SK-N-SH (cell line): ENCODE measurements around the gene TMEM151A. TPM values are rescaled to one million over a fixed set of nuclear protein-coding genes. Genes with fewer than 3 reads are reported as not detected.

ENCODE experiments used
- CTCF ChIA-PET: fragments of 300-600, 350-600 bp; formaldehyde crosslinking; extraction: SDS; loops from one replicate; lab custom pipeline; 2021; lab: Yijun Ruan, JAX
- POLR2A ChIA-PET: fragments of 350-600 bp; sonication (Branson Sonifier 250); formaldehyde crosslinking; extraction: SDS; loops from one replicate; lab custom pipeline; 2020; ENCODE audit warnings: antibody characterized with exemption, inconsistent platforms; lab: Yijun Ruan, JAX
- DNase-seq: peaks from one replicate; pipeline ENCODE4 v3.0.0; 2012
- H2AFZ ChIP-seq: fragments of 200-600 bp; sonication (generic); 2 replicates; pipeline ENCODE4 v1.8.1; 2016; ENCODE audit warnings: antibody characterized with exemption, mild to moderate bottlenecking, low read depth
- H3F3A ChIP-seq: fragments of 200-600 bp; sonication (generic); replicated peaks from 2 replicates; pipeline ENCODE3; 2016; ENCODE audit warnings: antibody characterized with exemption, mild to moderate bottlenecking; ENCODE audit not compliant: insufficient read depth
- H3K27ac ChIP-seq, 2 experiments: fragments of 200-500 bp in 1 of 2; fragments of 200-600 bp in 1 of 2; sonication (Bioruptor generic) in 1 of 2; sonication (generic), shearing (Covaris generic) in 1 of 2; 2 replicates each; pipeline versions ENCODE4 v1.5.1 to v1.6.1; 2014 to 2016; ENCODE audit warnings: low read depth in 2 of 2, inconsistent platforms in 1 of 2, low read length in 1 of 2, mild to moderate bottlenecking in 1 of 2, mixed read lengths in 1 of 2
- H3K27me3 ChIP-seq: fragments of 200-600 bp; sonication (generic), shearing (Covaris generic); 2 replicates; pipeline ENCODE4 v1.6.1; 2016; ENCODE audit warnings: mixed run types; ENCODE audit not compliant: insufficient read depth
- H3K36me3 ChIP-seq, 2 experiments: fragments of 200-500 bp in 1 of 2; fragments of 200-600 bp in 1 of 2; sonication (Bioruptor generic) in 1 of 2; sonication (generic) in 1 of 2; replicated peaks in 1 of 2; 2 replicates each; pipeline versions ENCODE3 to v1.5.1; 2014 to 2016; ENCODE audit warnings: low read length in 1 of 2, mild to moderate bottlenecking in 1 of 2; ENCODE audit not compliant: insufficient read depth in 2 of 2, control insufficient read depth in 1 of 2
- H3K4me1 ChIP-seq, 2 experiments: fragments of 200-500 bp in 1 of 2; fragments of 200-600 bp in 1 of 2; sonication (Bioruptor generic) in 1 of 2; sonication (generic), shearing (Covaris generic) in 1 of 2; 2 replicates each; pipeline versions ENCODE4 v1.5.1 to v1.6.1; 2014 to 2016; ENCODE audit warnings: low read depth in 1 of 2, low read length in 1 of 2, mixed run types in 1 of 2; ENCODE audit not compliant: insufficient read depth in 2 of 2, control insufficient read depth in 1 of 2
- H3K4me2 ChIP-seq: fragments of 200-600 bp; sonication (generic), shearing (Covaris generic); 2 replicates; pipeline ENCODE4 v1.6.1; 2017; ENCODE audit warnings: mixed run types
- H3K4me3 ChIP-seq, 2 experiments: fragments of 200-500 bp in 1 of 2; fragments of 200-600 bp in 1 of 2; sonication (Bioruptor generic) in 1 of 2; sonication (generic), shearing (Covaris generic) in 1 of 2; 2 replicates each; pipeline versions ENCODE4 v1.5.1 to v1.8.1; 2014 to 2016; ENCODE audit warnings: low read depth in 2 of 2, inconsistent platforms in 1 of 2, low read length in 1 of 2, mild to moderate bottlenecking in 1 of 2, mixed read lengths in 1 of 2, moderate library complexity in 1 of 2
- H3K79me2 ChIP-seq: fragments of 200-600 bp; sonication (generic); 2 replicates; pipeline ENCODE4 v1.8.1; 2017; ENCODE audit warnings: mild to moderate bottlenecking; ENCODE audit not compliant: insufficient read depth
- H3K9ac ChIP-seq: fragments of 200-600 bp; sonication (generic); 2 replicates; pipeline ENCODE4 v1.6.1; 2017; ENCODE audit warnings: mixed run types
- H3K9me2 ChIP-seq: fragments of 200-600 bp; sonication (generic); 2 replicates; pipeline ENCODE4 v1.6.1; 2017; ENCODE audit warnings: mixed run types
- H3K9me3 ChIP-seq: fragments of 200-600 bp; sonication (generic); 2 replicates; pipeline ENCODE4 v1.6.1; 2017; ENCODE audit warnings: mixed run types, mild to moderate bottlenecking, moderate library complexity
- H4K20me1 ChIP-seq: fragments of 200-600 bp; sonication (generic); 2 replicates; pipeline ENCODE4 v1.6.1; 2017; ENCODE audit warnings: mild to moderate bottlenecking, mixed run types; ENCODE audit not compliant: insufficient read depth
- ELF1 ChIP-seq: IDR thresholded peaks from 2 replicates; pipeline ENCODE4 v1.4.0; 2012
- EP300 ChIP-seq, 2 experiments: IDR thresholded peaks; 2 replicates each; pipeline versions ENCODE4 v1.4.0 to v1.6.1; 2012; ENCODE audit warnings: borderline replicate concordance in 1 of 2, low read depth in 1 of 2, low read length in 1 of 2
- FOXJ3 ChIP-seq: sonication (generic); formaldehyde crosslinking; IDR thresholded peaks from 2 replicates; pipeline ENCODE4 v1.5.1; 2020; ENCODE audit warnings: mild to moderate bottlenecking, missing genetic modification reagents
- GABPA ChIP-seq: IDR thresholded peaks from 2 replicates; pipeline ENCODE4 v1.4.0; 2012; ENCODE audit warnings: low read depth, mild to moderate bottlenecking
- IRF3 ChIP-seq: fragments of 150-350 bp; IDR thresholded peaks from 2 replicates; pipeline ENCODE4 v1.6.1; 2016; ENCODE audit warnings: mild to moderate bottlenecking, low read depth, low read length
- MEF2A ChIP-seq: IDR thresholded peaks from 2 replicates; pipeline ENCODE4 v1.4.0; 2012; ENCODE audit warnings: low read depth, borderline replicate concordance
- MXI1 ChIP-seq: IDR thresholded peaks from 2 replicates; pipeline ENCODE4 v1.6.1; 2012; ENCODE audit warnings: mild to moderate bottlenecking, low read depth, low read length, improper control_type of control experiment
- NFIC ChIP-seq: IDR thresholded peaks from 2 replicates; pipeline ENCODE4 v1.4.0; 2012; ENCODE audit warnings: borderline replicate concordance
- NRF1 ChIP-seq: IDR thresholded peaks from 2 replicates; pipeline ENCODE4 v1.6.1; 2012; ENCODE audit warnings: low read depth, mild to moderate bottlenecking, low read length
- PBX3 ChIP-seq: IDR thresholded peaks from 2 replicates; pipeline ENCODE4; 2012
- POLR2AphosphoS5 ChIP-seq: IDR thresholded peaks from 2 replicates; pipeline ENCODE4 v1.6.1; 2012; ENCODE audit warnings: low read depth, low read length
- RAD21 ChIP-seq: IDR thresholded peaks from 2 replicates; pipeline ENCODE4 v1.6.1; 2012; ENCODE audit warnings: mild to moderate bottlenecking, low read length
- RCOR1 ChIP-seq: fragments of 150-350 bp; IDR thresholded peaks from 2 replicates; pipeline ENCODE4 v1.6.1; 2017; ENCODE audit warnings: antibody characterized with exemption, low read length
- RFX5 ChIP-seq: IDR thresholded peaks from 2 replicates; pipeline ENCODE4 v1.6.1; 2012; ENCODE audit warnings: mild to moderate bottlenecking, improper control_type of control experiment, low read length
- SIN3A ChIP-seq: IDR thresholded peaks from 2 replicates; pipeline ENCODE4 v1.6.1; 2012; ENCODE audit warnings: low read depth, mild to moderate bottlenecking, low read length, moderate library complexity, borderline replicate concordance
- SMC3 ChIP-seq: IDR thresholded peaks from 2 replicates; pipeline ENCODE4 v1.6.1; 2012; ENCODE audit warnings: low read depth, low read length, improper control_type of control experiment
- TCF12 ChIP-seq: IDR thresholded peaks from 2 replicates; pipeline ENCODE4 v1.4.0; 2012
- YY1 ChIP-seq: IDR thresholded peaks from 2 replicates; pipeline ENCODE4 v1.4.0; 2012; ENCODE audit warnings: low read depth, mild to moderate bottlenecking
- ZBTB33 ChIP-seq: IDR thresholded peaks from 2 replicates; pipeline ENCODE4 v1.4.0; 2012; ENCODE audit warnings: low read depth, borderline replicate concordance
- WGBS: methylation state at CpG from one replicate; pipeline ENCODE4 v1.1.6; 2017; ENCODE audit warnings: low lambda C conversion rate; 5-methylcytosine and 5-hydroxymethylcytosine counted together
- polyA plus RNA-seq, 3 experiments: library from polyadenylated mRNA; depleted of rRNA; stranded (reverse); fragments of >200 nt; gene quantifications; 2 replicates each; pipeline ENCODE4 v1.2.3, GENCODE V29; 2012

The TMEM151A gene
- polyA plus RNA-seq, 1 of the 3 experiments (the other 2 are of a cell fraction), result 0.35 TPM

- Histone ChIP-seq H3F3A (peaks cover 3% of the 10 kb centered on the region), H3K9me3 (no peaks in the 10 kb centered on the region), H3K4me2 (no peak overlapping the region), H3K9ac (no peak overlapping the region), H3K4me1 (peaks cover 4 to 15% of the 10 kb centered on the region in 2 experiments; a peak in 2 of 4 replicates), H3K27me3 (no peaks in the 10 kb centered on the region), H3K4me3 (no peak overlapping the region)
- POLR2A ChIA-PET, result no interaction called here
- DNase-seq, result no peak
- TF ChIP-seq NRF1 (no peak), IRF3 (no peak), GABPA (no peak), RAD21 (no peak), NFIC (no peak), SIN3A (no peak), POLR2AphosphoS5 (no peak), ELF1 (no peak), YY1 (no peak), RCOR1 (no peak), ZBTB33 (no peak), EP300 (IDR thresholded peaks at IDR 0.05; ENCODE audit: borderline replicate concordance in 1 of 2, low read depth in 1 of 2, low read length in 1 of 2) (no peak), TCF12 (no peak), SMC3 (no peak), FOXJ3 (CRISPR knock-in tag) (no peak), MXI1 (no peak), MEF2A (no peak), RFX5 (no peak), PBX3 (no peak)
- TF ChIP-seq, all 33 proteins: peak for 0
- no peak overlapping the region for H3K27ac ChIP-seq
- no peaks in the 10 kb centered on the region for H4K20me1 ChIP-seq
- H3K79me2 ChIP-seq, result no peaks in the 10 kb centered on the region
- 93% methylated on average over 107 of the region's 123 CpGs for WGBS
- CTCF ChIA-PET, result interaction anchor here (0.7 to 2.3 kb wide), 3 partner anchors 16 to 72 kb away, joined by 3 to 11 read pairs (median 3); no protein-coding TSS in a partner anchor
- H3K36me3 ChIP-seq, result no peaks in the 10 kb centered on the region
- H3K9me2 ChIP-seq, result no peaks in the 10 kb centered on the region
- H2AFZ ChIP-seq, result no peak overlapping the region
Measured at GRCh38 chr11:66294626-66295620, 3.2 kb downstream of the TMEM151A start.
